Uterus (tissue), 4 donors: ENCODE measurements around the gene KCTD1. TPM values are rescaled to one million over a fixed set of nuclear protein-coding genes. Genes with fewer than 3 reads are reported as not detected.

Experiments
- DNase-seq, 2 donors: peaks; one replicate each; pipeline ENCODE4 v3.0.0-alpha.2; 2019 to 2020
- H3K27ac ChIP-seq, 2 donors: fragments of 200-600 bp; sonication (generic); 1 replicate in 1 of 2; 2 replicates in 1 of 2; pipeline ENCODE4 v1.5.1; 2016 to 2018
- H3K27me3 ChIP-seq, 2 donors: fragments of 200-600 bp; sonication (generic); one replicate each; pipeline ENCODE4 v1.5.1; 2018 to 2019; ENCODE audit warnings: control low read depth in 1 of 2
- H3K36me3 ChIP-seq, 2 donors: fragments of 200-600 bp; sonication (generic); one replicate each; pipeline ENCODE4 v1.5.1; 2019; ENCODE audit warnings: control low read depth in 1 of 2
- H3K4me1 ChIP-seq, 2 donors: fragments of 200-600 bp; sonication (generic); one replicate each; pipeline ENCODE4 v1.5.1; 2018 to 2019; ENCODE audit warnings: control low read depth in 1 of 2
- H3K4me3 ChIP-seq, 2 donors: fragments of 200-600 bp; sonication (generic); 1 replicate in 1 of 2; 2 replicates in 1 of 2; pipeline ENCODE4 v1.5.1; 2018 to 2019; ENCODE audit warnings: mild to moderate bottlenecking in 1 of 2
- H3K9me3 ChIP-seq, 2 donors: fragments of 200-600 bp; sonication (generic); one replicate each; pipeline ENCODE4 v1.5.1; 2019; ENCODE audit warnings: control low read depth in 1 of 2
- POLR2A ChIP-seq, 2 donors: fragments of 450-650 bp; IDR thresholded peaks; one replicate each; pipeline ENCODE4 v1.6.1; 2016; ENCODE audit warnings: antibody characterized with exemption in 2 of 2, mild to moderate bottlenecking in 1 of 2, moderate library complexity in 1 of 2
- intact Hi-C: fragments of 100-400 bp; cut with DNase I; formaldehyde crosslinking; loops from one replicate; pipeline ENCODE4 v1.15.1; 2023; ENCODE audit warnings: low total_unique reads
- total RNA-seq, 4 donors: library from RNA; depleted of rRNA in 3 of 4; stranded (reverse); fragments of >200 nt in 3 of 4; gene quantifications; one replicate each; pipeline versions ENCODE4 v1.1.0 to v1.2.4, GENCODE V29; 2014 to 2023
- TF ChIP-seq, protein P1 (sequence below), 4 experiments: fragments of 200-600 bp in 2 of 4; fragments of 450-650 bp in 2 of 4; sonication (generic) in 2 of 4; IDR thresholded peaks; one replicate each; pipeline ENCODE4 v1.5.1; 2016 to 2019; ENCODE audit warnings: antibody characterized with exemption in 4 of 4, mild to moderate bottlenecking in 2 of 4, moderate library complexity in 1 of 4
- donor health status: DM: yes; HTN: yes; CAD: no.

Gene KCTD1
- total RNA-seq, 4 donors from 2014 or later: 1.2 to 41.3 (median 11.7) TPM

DNA sequence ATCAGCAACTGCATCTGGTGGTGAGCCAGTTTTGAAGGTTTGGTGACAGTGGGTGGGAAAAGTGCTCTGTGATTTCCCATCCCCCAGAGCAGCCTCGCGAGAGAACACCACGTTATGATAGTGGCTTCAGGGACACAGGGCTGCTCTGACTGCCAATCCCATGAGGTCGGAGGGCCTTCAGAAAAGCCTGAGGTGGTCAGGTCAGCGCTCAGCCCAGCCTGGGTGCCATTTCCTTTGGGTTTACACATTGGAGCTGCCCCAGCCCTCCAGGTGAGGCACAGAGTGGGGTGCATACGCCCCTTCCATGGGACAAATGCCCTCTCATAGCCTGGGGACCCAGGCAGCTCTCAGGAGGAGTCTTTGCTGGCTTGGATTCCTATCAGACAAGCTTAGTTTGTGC is 126.8 kb downstream of the KCTD1 start:
- no peaks in the 10 kb centered on the region for H3K9me3 ChIP-seq
- TF ChIP-seq, protein P1, sequence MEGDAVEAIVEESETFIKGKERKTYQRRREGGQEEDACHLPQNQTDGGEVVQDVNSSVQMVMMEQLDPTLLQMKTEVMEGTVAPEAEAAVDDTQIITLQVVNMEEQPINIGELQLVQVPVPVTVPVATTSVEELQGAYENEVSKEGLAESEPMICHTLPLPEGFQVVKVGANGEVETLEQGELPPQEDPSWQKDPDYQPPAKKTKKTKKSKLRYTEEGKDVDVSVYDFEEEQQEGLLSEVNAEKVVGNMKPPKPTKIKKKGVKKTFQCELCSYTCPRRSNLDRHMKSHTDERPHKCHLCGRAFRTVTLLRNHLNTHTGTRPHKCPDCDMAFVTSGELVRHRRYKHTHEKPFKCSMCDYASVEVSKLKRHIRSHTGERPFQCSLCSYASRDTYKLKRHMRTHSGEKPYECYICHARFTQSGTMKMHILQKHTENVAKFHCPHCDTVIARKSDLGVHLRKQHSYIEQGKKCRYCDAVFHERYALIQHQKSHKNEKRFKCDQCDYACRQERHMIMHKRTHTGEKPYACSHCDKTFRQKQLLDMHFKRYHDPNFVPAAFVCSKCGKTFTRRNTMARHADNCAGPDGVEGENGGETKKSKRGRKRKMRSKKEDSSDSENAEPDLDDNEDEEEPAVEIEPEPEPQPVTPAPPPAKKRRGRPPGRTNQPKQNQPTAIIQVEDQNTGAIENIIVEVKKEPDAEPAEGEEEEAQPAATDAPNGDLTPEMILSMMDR (IDR thresholded peaks at IDR 0.05): no peak
- TF ChIP-seq POLR2A (IDR thresholded peaks at IDR 0.05): no peak
- H3K27me3 ChIP-seq: no peaks in the 10 kb centered on the region
- no peak overlapping the region for H3K4me3 ChIP-seq
- H3K4me1 ChIP-seq: no peaks in the 10 kb centered on the region
- H3K27ac ChIP-seq: no peak overlapping the region
- intact Hi-C loops: no loop called here
- no peaks in the 10 kb centered on the region for H3K36me3 ChIP-seq
- no peak for DNase-seq

DNA sequence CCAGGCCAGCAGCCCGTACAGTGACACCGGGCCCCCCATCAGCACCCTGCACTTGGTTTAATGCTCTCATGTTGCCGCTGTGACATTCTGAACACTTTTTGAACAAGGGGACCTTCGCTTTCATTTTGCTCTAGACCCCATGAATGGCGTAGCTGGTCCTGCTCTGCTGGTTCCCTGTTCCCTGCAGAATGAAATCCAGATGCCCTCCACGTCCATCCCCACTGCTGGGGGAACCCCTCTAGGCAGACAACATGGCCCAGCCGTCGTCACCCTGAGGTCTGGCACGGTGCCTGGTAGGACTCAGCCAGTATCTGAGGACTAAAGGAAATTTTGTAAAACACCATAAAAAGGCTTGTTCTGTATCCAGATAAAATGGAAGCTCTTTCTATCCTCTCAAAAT is 128.6 kb downstream of the KCTD1 start:
- Histone ChIP-seq H3K27ac (no peak overlapping the region), H3K27me3 (no peaks in the 10 kb centered on the region), H3K4me1 (no peaks in the 10 kb centered on the region), H3K9me3 (no peaks in the 10 kb centered on the region), H3K36me3 (no peaks in the 10 kb centered on the region), H3K4me3 (no peak overlapping the region)
- intact Hi-C loops: no loop called here
- DNase-seq: no peak
- TF ChIP-seq POLR2A (IDR thresholded peaks at IDR 0.05): no peak
- TF ChIP-seq, protein P1 (IDR thresholded peaks at IDR 0.05): no peak

DNA sequence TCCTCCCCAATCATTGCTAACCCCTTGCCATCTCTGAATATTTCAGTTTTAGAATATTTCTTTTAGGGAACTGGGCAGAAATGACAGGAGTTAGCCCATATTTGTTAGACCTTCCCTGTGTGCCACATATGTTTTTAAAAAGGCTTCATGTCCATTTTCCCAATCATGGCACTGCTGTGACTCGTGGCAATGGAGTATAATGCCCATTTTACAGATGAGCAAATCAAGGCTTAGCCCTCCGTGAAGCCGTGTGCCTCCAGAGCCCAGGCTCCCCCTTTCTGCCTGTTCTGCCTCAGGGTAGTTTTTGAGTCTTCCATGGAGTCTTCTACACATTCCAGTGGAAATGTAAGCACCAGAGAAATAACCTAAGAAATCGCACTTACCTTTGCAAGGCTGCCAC is 130.1 kb downstream of the KCTD1 start:
- no peaks in the 10 kb centered on the region for H3K36me3 ChIP-seq
- no peak overlapping the region for H3K27ac ChIP-seq
- no peak for DNase-seq
- TF ChIP-seq, protein P1 (IDR thresholded peaks at IDR 0.05): no peak
- TF ChIP-seq POLR2A (IDR thresholded peaks at IDR 0.05): no peak
- H3K4me3 ChIP-seq: no peak overlapping the region
- H3K27me3 ChIP-seq: no peaks in the 10 kb centered on the region
- intact Hi-C loops: no loop called here
- no peaks in the 10 kb centered on the region for H3K4me1 ChIP-seq
- no peaks in the 10 kb centered on the region for H3K9me3 ChIP-seq

DNA sequence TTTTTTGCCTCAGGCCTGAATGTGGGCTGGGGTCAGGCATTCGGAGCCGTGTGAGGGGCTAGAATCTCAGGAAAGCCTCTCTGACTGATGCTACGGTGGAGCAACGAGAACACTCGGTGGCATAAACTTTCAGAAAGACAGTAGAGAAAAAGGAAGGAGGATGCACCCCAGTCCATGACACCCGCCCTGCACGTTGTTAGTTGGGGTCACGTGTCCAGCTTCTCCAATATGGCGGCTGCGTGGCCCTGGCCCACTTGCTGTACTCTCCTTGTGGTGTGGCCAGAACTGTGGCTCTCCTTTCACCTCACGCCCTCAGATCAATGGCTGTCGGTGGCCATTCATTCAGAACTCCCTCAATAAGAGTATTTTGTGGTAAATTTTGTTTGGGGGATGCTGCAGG is 131.2 kb downstream of the KCTD1 start:
- H3K4me1 ChIP-seq: no peaks in the 10 kb centered on the region
- H3K36me3 ChIP-seq: no peaks in the 10 kb centered on the region
- no peak for TF ChIP-seq POLR2A (IDR thresholded peaks at IDR 0.05)
- TF ChIP-seq, protein P1 (IDR thresholded peaks at IDR 0.05): no peak
- H3K4me3 ChIP-seq: no peak overlapping the region
- no peak overlapping the region for H3K27ac ChIP-seq
- intact Hi-C loops: no loop called here
- DNase-seq: no peak
- no peaks in the 10 kb centered on the region for H3K27me3 ChIP-seq
- no peaks in the 10 kb centered on the region for H3K9me3 ChIP-seq

DNA sequence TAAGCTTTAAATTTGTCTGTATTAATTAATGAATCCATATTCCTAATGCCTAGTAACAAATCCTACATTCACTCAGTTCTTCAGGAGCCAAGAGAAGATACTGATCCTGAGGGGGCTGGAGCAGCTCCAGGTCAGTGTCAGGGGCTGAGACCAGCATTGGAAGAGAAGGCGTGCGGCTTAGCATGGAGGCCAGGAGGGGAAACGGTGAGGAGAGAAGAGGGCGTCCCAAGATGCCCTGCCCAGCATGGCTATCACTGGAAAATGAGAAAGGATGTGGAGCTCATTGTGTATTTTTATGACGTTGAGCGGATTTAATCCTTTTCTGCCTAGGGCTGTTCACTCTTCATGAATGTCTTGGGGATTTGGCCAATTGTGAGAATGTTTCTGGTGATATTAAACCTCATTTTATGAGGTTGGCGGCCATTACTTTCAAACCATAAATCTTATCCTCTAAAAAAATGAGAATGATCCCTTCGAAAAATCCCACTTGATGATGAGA is 131.7 kb downstream of the KCTD1 start:
- H3K4me1 ChIP-seq: no peaks in the 10 kb centered on the region
- no peak for DNase-seq
- H3K27me3 ChIP-seq: no peaks in the 10 kb centered on the region
- TF ChIP-seq, protein P1 (IDR thresholded peaks at IDR 0.05): no peak
- TF ChIP-seq POLR2A (IDR thresholded peaks at IDR 0.05): no peak
- H3K9me3 ChIP-seq: no peaks in the 10 kb centered on the region
- H3K36me3 ChIP-seq: no peaks in the 10 kb centered on the region
- H3K4me3 ChIP-seq: no peak overlapping the region
- intact Hi-C loops: no loop called here
- H3K27ac ChIP-seq: no peak overlapping the region
